GM18519 (cell line): ENCODE measurements around the gene RASGEF1C.
"Not testable (repeated sequence)": the region's sequence is repeated elsewhere in the genome, so short reads cannot be mapped to it uniquely, and the experiment has no call there.

Source experiments
- ATAC-seq: cut with Tn5 transposase; IDR thresholded peaks from one replicate; pipeline ENCODE4 v1.9.1; 2021; ENCODE audit warnings: mild to moderate bottlenecking, moderate library complexity; ENCODE audit not compliant: unreplicated experiment, low FRiP score

RASGEF1C gene

DNA sequence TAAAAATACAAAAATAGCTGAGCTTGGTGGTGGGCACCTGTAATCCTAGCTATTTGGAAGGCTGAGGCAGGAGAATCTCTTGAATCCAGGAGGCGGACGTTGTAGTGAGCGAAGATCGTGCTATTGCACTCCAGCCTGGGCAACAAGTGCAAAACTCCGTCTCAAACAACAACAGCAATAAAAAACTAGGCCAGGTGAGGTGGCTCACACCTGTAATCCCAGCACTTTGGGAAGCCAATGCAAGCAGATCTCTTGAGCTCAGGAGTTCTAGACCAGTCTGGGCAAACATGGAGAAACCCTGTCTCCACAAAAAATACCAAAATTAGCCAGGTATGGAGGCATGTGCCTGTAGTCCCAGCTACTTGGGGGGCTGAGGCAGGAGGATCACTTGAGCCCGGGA is 84.3 kb downstream of the RASGEF1C start:
- not testable (repeated sequence) for ATAC-seq

DNA sequence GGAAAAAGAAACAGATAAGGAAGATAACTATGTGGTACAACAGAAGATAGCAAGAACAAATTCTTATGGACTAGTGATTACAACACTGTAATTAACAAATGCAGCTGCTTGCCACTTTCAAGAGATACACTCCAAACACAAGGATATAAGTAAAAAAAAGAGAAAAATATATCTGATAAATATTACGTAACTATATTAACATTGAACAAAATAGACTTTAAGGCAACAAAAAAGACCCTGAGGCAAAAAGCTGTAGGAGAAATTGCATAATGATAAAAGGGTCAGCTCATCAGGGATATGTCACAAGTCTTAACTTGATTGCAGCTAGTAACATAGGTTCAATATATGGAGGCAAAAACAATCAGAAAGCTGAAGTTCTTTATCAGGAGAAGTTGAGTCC is 86.1 kb downstream of the RASGEF1C start:
- no peak for ATAC-seq

DNA sequence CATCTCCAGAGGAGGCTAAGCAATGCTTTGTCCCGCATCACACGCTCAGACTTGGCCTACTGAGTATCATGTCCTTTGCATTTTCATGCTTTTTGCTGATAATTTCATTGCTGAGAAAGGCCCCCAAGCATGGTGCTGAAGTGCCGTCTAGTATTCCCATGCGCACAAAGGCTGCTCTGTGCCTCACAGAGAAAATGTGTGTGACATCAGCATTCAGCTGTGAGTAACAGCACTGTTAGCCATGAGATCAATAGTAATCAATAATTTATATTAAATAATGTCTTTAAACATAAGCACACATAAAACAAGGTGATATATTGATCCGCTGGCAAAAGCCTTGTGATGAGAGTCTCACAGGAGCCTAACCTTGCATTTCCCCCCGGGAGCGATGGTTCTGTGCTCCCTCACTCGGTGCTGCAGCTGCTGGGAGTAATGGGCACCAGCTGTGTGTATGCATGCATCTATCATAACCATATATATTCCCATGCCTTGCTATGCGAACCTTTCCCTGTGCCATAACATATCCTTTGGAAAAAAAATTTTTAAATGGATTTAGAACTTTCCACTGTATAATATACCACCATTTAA is 87.1 kb downstream of the RASGEF1C start:
- ATAC-seq: no peak

DNA sequence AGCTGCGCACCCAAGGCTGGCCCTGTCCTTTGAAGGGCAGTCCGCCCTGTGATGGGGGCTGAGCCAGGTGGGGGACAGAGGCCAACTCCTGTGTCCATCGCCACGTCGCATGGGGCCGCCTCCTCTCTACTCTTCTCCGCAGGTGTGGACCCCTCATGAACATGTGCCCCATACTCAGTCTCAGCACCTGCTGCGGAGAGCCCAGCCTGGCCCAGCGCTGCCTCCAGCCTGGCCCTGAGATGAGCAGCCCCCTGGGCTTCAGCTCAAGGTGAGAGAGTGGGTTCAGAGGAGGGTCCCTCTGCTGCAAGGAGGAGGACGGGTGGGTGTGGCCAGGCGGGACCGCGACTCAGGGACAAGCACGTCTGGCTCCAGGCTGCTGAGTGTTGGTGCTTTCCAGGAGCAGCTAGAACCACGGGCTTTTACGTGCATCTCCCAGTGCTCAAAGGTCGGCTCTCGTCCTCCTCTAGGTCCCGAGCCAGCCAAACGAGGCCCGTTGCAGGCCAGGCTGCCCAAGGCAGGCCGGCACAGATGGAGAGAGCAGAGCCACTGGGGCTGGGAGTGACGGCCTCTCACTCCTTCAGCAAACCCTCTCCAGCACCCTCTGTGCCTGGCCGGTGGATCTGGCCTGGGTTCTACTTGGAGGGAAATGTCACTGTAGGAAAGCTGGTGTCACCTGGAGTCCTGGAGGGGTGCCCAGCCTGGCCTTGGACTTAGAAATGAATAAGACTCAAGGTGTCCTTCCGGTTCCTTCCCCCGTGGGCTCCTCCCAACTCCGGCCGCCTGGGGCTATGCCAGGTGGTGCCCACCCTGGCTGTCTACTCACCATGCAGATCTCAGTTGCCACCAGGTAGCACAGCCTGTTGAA is 88.5 kb downstream of the RASGEF1C start:
- no peak for ATAC-seq

DNA sequence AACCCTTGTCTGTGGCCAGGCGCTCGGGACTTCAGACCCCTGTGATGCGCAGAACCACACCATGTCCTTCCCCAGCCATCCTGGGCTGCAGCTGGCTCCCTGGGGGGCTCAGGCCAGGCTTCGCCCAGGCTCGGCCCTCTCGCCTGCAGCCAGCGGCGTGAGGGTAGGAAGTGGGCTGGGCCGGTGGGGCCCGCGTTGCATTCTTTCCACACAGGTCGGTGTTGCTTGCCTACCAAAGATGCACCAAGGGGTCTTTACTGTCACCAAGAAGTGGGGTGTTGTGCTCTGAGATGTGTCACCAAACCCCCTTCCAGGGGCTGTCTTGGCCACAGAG is 89.1 kb downstream of the RASGEF1C start:
- no peak for ATAC-seq

DNA sequence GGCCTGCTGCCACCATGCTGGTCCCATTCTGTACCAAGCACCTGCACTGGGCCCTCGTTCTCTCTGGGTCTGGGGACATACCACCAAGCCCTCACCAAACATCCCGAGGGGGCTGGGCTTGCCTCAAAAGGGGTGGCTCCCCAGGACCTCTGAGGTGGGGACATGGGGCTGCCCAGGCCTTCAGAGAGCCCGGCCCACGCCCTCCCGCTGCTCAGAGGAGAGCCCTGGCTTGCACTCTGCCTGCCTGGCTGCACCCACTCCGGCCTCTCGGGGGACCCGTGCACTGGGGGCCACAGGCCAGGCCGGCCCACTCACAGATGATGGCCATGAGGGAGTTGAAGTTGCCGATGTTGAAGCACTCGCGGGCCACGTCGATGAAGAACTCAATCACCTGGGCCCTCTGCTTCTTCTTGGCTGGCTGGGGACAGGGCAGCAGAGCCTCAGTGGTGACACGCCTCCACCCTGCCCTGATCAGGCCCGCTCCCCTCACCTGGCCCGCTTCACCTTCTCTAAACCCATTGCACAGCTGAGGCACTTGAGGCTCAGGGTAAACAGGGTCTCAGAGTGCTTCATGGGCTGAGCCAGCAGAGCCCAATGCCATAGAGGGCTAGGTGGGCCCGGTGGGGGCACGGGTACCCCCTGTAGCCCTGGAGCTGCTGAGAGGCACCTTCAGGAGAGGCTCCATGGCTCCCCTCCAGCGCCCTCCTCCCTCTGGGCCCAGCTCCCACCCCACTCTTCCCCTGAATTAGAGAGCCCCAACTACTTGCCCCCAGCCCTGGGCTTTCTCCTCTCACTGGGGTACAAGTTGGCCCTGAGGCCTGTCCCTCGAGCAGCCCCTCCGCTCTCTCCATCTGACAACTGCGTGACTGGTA is 89.7 kb downstream of the RASGEF1C start:
- no peak for ATAC-seq

DNA sequence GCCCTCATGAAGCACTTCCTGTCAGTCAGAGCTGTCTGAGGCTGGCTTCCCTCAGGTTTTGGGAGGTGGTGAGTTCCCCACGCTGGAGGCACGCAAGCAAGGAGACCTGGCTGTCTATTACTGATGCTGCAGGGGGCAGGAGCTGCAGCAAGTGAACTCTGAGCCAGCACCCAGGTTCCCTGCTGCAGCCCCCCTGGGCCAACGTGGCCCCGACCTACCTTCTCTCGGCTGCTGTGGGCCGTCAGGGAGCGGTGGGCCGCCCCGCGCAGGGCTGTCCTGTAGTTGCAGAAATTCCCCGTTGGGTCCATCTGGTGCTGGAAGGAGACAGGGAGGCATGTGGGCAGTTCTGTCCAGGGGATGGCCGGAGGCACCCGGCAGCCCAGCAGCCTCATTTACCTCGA is 90.6 kb downstream of the RASGEF1C start:
- no peak for ATAC-seq

DNA sequence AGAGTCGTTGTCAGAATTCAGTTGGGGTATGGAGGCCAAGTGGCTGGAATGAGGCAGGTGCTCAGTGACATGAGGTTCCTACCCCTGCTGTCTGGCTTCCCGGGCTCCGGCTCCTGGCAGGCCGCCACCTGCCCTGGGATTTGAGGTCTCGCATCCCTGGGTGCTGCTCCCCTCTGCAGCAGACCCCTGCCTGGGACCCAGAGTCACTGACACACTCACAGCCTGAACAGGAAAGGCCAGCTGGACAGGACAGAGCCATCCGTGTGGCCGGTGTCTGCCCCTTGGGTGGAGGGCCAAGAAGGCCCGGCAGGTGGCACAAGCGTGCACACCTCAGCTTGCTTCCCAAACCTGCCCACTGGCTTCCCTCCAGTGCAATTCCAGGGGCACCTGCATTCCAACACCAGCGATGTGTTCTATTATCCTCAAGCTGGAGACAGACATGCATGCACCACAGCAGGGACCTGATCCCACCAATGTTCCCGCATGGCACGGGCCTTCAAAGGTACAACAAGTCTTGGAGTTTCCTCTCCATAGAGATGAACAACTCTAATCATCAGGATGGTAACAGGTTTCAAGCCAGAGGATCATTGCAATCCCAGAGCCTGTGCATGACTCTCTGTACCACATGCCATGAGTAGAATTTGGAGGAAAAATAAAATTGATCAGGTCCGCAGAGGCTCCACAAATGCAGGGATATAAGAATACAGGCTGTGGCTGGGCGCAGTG is 91.8 kb downstream of the RASGEF1C start:
- ATAC-seq: no peak

DNA sequence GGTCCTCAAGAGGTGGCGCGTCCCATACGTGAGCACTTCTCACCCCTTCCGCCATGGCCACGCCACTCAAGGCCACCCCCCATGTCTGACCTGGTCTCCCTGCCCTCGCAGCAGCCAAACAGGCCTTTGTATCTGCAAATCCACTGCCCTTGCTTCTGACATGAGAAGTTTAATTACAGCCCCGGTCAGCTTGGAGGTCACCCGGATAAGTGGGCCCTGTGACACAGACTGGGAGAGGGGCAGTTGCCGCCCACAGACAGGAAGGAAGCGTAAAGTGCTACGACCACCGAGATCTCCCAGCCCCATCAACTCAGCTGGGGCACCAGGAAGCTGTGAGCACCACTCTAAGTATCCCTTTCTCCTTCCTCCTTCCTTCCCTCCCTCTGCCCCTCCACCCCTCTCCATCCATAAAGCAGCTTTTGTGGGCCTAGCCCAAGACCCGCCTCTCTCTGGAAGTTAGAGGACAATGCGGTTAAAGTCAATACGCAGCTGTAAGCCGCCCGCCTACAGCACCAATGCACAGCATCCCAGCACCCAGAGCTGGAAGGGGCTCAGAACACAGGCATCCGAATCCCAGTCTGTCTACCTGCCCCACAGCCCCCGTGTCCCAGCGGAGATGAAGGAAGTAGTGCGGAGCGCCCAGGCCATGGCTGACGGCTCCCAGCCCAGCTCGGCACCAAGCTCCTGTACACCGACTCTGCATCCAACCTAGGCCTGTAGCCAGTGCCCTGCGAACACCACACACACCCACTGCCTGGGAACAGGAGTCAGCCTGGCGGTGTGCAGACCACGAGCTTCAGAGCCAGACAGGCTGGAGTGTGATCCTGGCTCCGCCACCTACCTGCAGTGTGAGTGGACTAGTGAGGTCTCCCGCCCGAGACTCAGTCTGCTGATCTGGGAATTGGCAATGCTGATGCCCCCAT is 92.7 kb downstream of the RASGEF1C start:
- no peak for ATAC-seq

DNA sequence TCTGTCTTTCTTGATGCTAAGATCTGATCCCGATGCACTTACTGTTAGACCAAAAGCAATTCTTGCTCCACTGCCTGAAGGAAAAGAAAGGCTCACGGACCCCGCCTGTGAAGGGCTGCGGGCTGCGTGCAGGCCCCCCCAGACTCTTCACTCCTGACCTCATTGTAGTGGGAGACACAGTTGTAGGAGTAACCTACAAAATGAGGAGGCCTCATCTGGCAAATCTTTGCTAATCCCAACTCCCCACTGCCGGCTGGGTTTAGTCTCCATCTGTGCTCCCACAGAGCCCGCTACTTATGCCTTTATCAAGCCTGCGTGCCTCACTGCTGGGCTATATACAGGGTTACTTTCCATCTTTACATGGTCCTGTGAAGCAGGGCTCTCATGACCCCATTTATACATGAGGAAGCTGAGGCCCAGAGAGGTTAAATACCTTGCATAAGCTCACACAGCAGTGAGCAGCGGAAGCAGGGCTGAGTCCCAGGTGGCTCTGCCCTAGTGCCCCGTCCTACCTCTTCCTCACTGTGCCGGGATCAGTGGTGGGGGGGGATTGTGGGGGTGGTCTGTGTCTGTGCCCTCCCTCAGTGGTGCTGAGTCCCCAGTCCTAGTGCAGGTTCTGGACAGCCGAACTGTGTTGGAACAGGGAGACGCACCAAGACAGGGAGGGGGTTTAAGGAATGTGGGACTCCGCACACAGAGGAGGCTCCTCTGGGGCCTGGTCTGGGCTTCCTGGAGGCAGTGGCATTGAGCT is 93.5 kb downstream of the RASGEF1C start:
- ATAC-seq: no peak

DNA sequence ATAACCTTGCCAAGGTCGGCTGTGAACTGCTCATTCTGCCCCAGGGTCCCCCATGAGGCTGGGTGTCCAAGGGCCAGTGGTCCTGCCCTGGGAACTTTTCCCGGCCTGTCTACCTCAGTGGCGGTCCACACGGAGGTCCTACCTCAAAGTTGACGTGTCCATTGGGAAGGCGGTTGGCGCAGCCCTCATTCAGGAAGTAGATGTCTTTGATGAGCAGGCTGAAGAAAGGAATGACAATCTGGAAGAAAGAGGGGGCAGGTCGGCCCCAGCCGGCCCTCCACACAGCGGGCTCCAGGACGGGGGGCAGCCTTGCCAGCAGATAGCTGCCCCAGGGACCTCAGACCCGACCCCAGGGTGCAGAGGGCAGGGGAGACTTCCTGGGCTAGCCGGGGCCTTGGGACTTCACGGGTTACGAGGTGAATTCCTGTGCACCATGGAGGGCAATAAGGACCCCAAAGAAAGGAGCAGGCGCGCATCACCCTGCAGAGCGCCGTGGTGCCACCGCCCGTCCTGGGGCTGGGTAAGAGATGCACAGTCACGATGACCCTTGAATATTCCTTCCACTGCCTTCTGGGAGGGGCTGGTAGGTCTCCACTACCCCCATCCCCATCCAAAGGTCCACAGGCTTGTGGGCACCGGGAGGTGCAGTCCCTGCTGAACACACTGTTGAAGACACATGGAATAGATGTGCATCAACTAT is 94.6 kb downstream of the RASGEF1C start:
- no peak for ATAC-seq

DNA sequence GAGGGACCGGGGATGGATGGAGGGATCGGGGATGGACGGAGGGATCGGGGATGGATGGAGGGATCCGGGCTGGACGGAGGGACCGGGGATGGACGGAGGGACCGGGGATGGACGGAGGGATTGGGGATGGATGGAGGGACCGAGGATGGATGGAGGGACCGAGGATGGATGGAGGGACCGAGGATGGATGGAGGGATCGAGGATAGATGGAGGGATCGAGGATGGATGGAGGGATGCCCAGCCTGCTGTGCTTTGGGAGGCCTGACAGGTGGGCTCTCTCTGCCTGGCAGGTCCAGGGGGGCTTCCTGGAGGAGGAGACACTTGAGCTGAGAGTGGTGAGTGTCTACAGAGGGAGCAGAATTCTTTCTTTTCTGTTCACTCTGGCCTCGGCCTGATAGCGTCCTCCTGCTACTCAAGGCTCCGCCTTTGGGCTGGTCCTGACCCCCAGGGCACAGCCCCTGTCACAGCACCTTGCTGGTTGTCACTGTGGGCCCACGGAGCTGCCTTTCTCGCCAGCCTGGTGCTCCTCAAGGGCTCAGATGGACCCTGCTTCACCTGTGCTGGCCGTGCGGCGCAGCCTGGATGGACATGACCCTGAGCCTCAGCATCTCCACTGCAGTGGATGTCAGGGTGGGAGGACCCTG is 95.2 kb downstream of the RASGEF1C start:
- no peak for ATAC-seq

DNA sequence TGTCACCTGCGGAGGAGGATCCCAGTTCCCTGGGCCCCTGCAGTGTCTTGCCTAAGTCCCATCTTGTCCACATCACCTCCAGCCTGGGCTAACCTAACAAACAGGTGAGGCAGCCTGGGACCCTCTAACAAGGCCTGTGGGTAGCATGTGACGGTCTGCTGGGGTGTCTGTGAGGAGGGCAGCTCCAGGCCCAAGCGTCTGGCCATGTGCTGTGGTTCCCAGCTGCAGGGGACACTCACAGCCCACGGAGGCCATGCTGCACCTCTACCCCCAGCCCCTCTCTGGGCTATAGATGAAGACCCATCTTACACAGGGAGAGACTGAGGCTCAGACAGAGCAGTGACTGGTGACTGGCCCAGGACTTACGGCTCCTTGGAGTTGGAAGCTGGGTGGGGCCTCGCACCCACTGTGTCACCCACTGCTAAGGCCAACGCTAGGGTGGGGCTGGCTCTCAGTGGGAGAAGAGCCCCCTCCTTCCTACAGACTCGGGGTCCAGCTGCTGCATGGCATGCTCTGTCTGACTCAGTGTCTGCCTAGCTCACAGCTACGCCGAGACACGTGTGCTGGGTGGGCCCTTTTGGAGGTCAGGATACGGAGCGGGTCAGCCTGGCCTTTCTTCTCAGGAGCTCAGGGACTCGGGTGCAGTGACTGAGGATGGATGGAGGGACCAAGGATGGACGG is 96.7 kb downstream of the RASGEF1C start:
- ATAC-seq: no peak

DNA sequence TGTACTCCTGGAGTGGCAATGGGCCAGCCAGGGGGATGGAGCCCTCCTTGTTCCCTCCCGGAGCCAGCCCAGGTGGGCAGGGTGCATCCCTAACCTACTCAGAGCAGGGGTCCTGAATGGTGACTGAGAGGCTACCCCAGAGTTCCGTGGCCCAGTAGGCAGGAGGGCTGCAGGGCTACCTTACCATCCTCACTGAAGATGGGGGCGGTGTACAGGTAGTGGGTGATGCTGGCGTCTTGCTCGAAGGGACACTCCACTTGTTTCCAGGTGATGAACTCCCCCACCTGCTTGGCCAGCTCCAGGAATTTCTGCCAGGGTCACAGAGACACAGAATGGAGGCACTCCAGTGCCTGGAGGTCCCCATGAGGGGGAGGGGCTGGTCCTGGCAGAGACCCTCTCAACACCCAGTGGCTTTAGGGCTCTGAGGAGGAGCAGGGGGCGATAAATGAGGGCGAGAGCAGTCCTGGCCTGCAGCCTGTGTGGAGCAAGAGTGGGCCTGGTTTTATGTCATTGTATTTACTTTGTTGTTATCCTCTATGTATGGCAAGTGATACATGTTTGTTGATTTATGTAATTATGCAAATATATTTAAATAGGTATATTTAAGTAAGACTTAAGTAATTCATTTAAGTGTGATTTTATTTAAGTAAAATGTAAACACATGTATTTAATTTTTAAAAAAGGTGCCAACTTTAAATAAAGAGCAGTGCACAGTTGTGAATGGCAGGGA is 97.6 kb downstream of the RASGEF1C start:
- ATAC-seq: no peak

DNA sequence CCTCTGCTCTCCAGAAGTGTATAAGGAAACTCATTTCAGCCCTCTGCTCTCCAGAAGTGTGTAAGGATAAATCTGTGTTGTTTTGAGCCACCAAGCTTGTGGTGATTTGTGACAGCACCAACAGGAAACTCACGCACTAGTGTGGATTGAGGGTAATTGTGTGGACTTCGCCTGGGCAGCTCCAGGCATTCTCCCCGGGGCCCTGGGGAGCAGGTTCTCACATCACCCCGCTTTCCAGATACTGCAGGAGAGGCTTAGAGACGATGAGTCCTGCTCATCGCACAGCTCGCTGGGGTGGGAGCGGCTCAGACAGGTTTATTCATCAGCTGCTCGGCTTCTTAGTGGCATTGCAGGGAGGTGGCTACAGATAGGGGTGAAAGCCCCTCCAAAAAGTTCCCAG is 99.1 kb downstream of the RASGEF1C start:
- ATAC-seq: no peak

DNA sequence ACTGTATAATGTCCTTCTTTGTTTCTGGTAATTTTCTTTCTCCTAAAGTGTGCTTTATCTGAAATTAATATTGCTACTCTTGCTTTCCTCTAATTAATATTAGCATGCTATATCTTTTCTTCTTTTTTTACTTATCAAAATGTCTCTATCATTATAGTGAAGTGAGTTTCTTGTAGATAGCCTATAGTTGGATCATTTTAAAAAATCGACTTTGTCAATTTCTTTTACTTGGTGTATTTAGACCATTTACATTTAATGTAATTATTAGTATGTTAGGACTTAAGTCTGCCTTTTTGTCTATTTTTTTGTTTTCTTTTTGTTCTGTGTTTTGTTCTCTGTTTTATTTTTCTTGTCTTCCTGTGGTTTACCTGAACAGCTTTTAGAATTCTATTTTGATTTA is 102.0 kb downstream of the RASGEF1C start:
- no peak for ATAC-seq

DNA sequence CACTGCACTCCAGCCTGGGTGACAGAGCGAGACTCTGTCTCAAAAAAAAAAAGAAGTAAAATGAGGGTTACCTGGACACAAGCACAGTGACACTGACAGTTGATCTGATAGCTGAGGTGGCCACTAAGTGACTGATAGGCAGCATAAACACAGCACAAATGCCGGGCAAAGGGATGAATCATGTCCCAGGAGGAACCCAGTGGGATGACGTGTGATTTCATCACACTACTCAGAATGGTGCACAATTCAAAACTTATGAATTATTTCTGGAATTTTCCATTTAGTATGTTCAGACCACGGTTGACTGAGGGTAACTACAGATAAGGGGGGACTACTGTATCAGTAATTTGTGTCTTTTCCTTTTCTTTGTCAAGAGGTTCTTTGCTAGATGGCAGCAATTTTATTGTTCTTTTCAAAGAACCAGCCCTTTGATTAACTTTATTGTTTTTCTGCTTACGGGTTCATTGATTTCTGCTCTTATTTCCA is 103.1 kb downstream of the RASGEF1C start:
- no peak for ATAC-seq
